Neutrophil (primary cell): Measurements from ENCODE around the gene RIN3.
"Not testable (repeated sequence)": the region's sequence is repeated elsewhere in the genome, so short reads cannot be mapped to it uniquely, and the experiment has no call there.

Source experiments
- H3K27ac ChIP-seq: fragments of 200-600 bp; sonication (generic); 2 replicates; pipeline ENCODE4 v1.5.1; 2016; ENCODE audit warnings: mild to moderate bottlenecking, moderate library complexity
- H3K27me3 ChIP-seq: fragments of 200-600 bp; sonication (generic); 2 replicates; pipeline ENCODE4 v1.6.0; 2016; ENCODE audit warnings: mild to moderate bottlenecking
- H3K36me3 ChIP-seq: fragments of 200-600 bp; sonication (generic); 2 replicates; pipeline ENCODE4 v1.5.1; 2017
- H3K4me1 ChIP-seq, 2 experiments: fragments of 200-600 bp in 1 of 2; sonication (generic) in 1 of 2; 1 replicate in 1 of 2; 2 replicates in 1 of 2; pipeline versions ENCODE4 v1.5.1 to v1.6.1; 2013 to 2016; ENCODE audit warnings: low read depth in 1 of 2, low read length in 1 of 2, mild to moderate bottlenecking in 1 of 2, moderate library complexity in 1 of 2; ENCODE audit not compliant: control insufficient read depth in 1 of 2, insufficient read depth in 1 of 2
- H3K4me3 ChIP-seq, 2 experiments: fragments of 200-600 bp in 1 of 2; sonication (generic) in 1 of 2; 1 replicate in 1 of 2; 2 replicates in 1 of 2; pipeline ENCODE4 v1.5.1; 2013 to 2016; ENCODE audit warnings: low read depth in 1 of 2, low read length in 1 of 2, mild to moderate bottlenecking in 1 of 2, moderate library complexity in 1 of 2
- H3K9me3 ChIP-seq: fragments of 200-600 bp; sonication (generic); 2 replicates; pipeline ENCODE4 v1.5.1; 2016
- CTCF ChIP-seq: fragments of 200-600 bp; sonication (generic); IDR thresholded peaks from 2 replicates; pipeline ENCODE4 v1.5.1; 2016; ENCODE audit warnings: antibody characterized with exemption

The RIN3 gene

GRCh38 chr14:92534932-92535643, 21.5 kb downstream of the RIN3 start:
- no peaks in the 10 kb centered on the region for H3K27me3 ChIP-seq
- no peak overlapping the region for H3K4me3 ChIP-seq
- TF ChIP-seq CTCF = no peak
- H3K36me3 ChIP-seq = no peaks in the 10 kb centered on the region
- H3K4me1 ChIP-seq = peaks cover 35 to 46% of the 10 kb centered on the region in 2 experiments
- H3K9me3 ChIP-seq = no peaks in the 10 kb centered on the region
- H3K27ac ChIP-seq = no peak overlapping the region

GRCh38 chr14:92536231-92536630, 22.6 kb downstream of the RIN3 start:
- H3K36me3 ChIP-seq, H3K27ac ChIP-seq, H3K4me3 ChIP-seq, H3K27me3 ChIP-seq, H3K9me3 ChIP-seq: not testable (repeated sequence)
- peaks cover 38 to 49% of the 10 kb centered on the region in 2 experiments for H3K4me1 ChIP-seq

GRCh38 chr14:92538412-92538985, 24.9 kb downstream of the RIN3 start:
- Histone ChIP-seq H3K9me3 (no peaks in the 10 kb centered on the region), H3K27me3 (no peaks in the 10 kb centered on the region), H3K36me3 (no peaks in the 10 kb centered on the region), H3K27ac (no peak overlapping the region), H3K4me1 (peaks cover 23 to 29% of the 10 kb centered on the region in 2 experiments), H3K4me3 (no peak overlapping the region)
- no peak for TF ChIP-seq CTCF

GRCh38 chr14:92539419-92539818, 25.8 kb downstream of the RIN3 start:
- no peaks in the 10 kb centered on the region for H3K9me3 ChIP-seq
- H3K4me1 ChIP-seq = peaks cover 23 to 28% of the 10 kb centered on the region in 2 experiments
- peak overlapping the region; percentile 75 for H3K27ac ChIP-seq
- TF ChIP-seq CTCF = no peak
- no peak overlapping the region for H3K4me3 ChIP-seq
- no peaks in the 10 kb centered on the region for H3K36me3 ChIP-seq
- no peaks in the 10 kb centered on the region for H3K27me3 ChIP-seq

- H3K27ac ChIP-seq = peak overlapping the region; percentile 75
- no peaks in the 10 kb centered on the region for H3K36me3 ChIP-seq
- no peak overlapping the region for H3K4me3 ChIP-seq
- H3K27me3 ChIP-seq = no peaks in the 10 kb centered on the region
- no peaks in the 10 kb centered on the region for H3K9me3 ChIP-seq
- no peak for TF ChIP-seq CTCF
- peaks cover 23 to 28% of the 10 kb centered on the region in 2 experiments for H3K4me1 ChIP-seq
Measured at GRCh38 chr14:92539875-92540274, 26.3 kb downstream of the RIN3 start.

- H3K9me3 ChIP-seq = no peaks in the 10 kb centered on the region
- TF ChIP-seq CTCF = no peak
- peak overlapping the region; percentile 75 for H3K27ac ChIP-seq
- H3K4me1 ChIP-seq = peaks cover 23 to 28% of the 10 kb centered on the region in 2 experiments
- no peak overlapping the region for H3K4me3 ChIP-seq
- H3K36me3 ChIP-seq = no peaks in the 10 kb centered on the region
- no peaks in the 10 kb centered on the region for H3K27me3 ChIP-seq
Measured at GRCh38 chr14:92540472-92541048, 27.0 kb downstream of the RIN3 start.
